GF-D8 (cell line): ENCODE results near the gene QSOX1.

Source experiments
- DNase-seq: peaks from one replicate; lab custom pipeline; 2025; lab: John Stamatoyannopoulos, UW

QSOX1 gene

DNA sequence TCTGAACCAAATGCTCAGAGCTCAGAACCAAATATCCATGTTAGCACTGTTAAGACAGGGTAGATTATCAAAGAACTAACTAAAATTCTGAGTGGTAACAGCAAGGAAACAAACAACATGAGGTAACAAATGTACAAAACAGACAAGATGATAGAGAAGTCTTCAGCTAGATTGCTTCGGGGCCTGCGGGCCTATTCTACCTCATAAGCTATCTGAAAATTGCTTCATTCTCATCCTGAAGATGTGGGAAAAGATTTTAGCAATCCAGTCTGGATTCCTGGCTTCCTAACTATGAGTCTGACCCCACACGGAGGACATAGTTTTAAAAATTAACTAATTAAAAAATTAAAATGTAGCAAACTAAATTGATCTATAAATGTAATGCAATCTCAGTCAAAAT lies 9.2 kb upstream of the QSOX1 start:
- DNase-seq = no peak

GRCh38 chr1:180150982-180151381 lies 3.7 kb upstream of the QSOX1 start:
- peak; percentile 42 for DNase-seq

DNA sequence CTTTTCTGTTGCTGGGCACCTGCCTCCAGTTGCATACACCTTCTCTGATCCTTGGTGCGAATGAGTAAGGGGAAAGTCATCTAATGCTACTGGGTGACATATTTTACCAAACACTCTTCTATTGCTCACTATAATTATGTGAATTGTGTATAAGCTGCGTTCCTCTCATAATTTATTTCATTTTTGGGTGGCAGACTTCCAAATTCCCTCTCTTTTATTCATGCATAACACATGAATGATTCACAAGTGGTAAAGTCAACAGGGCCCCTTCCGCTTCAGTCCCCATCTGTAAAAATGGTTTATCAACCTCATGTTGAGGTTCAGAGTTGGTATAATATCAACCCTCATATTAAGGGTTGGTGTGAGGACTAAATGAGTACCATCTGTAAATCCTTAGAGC lies 3.2 kb upstream of the QSOX1 start:
- no peak for DNase-seq

DNA sequence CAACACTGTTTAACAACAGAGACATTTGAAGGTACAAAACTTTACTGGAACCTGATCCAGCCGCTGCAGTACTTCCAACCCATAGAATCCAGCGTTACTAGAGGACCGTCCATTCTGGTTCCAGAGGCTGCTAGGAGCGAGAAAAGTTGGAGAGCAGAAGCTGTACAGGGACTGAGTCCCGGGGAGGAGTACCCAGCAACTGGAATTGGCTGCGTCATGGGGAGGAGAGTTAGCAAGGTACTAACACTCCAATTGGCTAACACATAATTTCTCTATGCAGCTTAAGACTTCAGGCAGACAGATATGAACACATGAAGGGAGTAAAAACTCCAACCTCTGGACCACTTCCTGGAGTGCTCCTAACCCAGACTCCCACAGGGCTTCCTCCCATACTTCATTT lies 2.1 kb upstream of the QSOX1 start:
- no peak for DNase-seq

DNA sequence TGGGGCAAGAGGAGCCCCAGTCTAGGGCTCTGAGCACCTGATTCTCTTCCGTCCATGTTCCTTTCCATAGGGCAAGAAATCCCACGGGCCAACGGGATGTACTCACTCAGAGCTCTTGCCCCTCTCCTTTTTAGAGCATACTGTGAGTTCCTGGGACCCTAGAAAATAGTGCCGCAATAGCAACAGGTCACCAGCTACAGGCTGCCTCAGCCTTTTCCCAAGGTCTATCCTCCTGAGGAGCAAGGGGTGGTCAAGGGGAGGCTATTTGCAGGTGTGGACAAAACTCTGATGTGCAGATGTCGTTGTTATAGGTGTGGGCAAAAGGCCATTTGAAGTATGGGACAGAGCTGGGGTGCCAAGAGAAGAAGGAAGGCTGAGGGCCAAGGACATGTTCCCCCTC lies 1.6 kb upstream of the QSOX1 start:
- DNase-seq = no peak

DNA sequence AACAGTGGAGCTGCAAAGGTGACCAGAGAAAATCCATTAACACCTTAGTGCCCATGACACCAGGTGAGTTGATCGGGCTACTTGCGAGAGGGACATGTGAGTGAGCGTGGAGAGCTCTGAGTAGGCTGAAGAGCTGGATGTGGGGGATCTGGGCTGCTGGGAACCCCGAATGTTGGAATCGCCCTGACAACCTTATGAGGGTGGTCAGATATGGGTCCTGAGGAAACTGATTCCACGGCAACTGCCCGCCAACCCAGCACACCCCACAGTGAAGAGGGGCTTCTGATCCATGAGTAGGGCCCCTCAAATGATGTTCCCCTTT lies 705 bp upstream of the QSOX1 start:
- no peak for DNase-seq

DNA sequence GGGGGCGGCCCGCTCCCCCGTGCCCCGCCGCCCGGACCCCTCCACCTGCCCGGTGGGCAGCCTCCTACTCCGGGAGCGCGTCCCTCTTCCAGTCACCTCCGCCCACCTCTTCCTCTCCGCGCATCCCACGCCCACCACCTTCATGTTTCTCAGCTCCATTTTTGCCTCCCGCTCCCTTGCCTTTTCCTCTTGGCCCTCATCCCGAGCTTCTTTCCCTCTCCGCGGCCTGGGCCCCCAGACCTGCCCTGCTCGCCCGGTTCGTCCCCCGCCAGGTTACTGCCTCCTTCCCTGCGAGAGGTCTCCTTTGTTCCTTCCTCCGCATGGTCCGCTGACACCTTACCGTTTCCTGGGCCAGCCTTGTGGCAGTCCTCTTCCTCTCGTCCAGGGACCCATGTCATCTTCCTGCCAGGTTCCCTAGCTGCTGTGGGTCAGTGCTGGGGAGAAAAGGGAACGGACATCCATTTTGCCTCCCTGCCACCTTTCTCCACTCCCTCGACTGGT lies 563 bp downstream of the QSOX1 start:
- no peak for DNase-seq

- DNase-seq = peak; percentile 71
These were observed 1.5 kb downstream of the QSOX1 start for GRCh38 chr1:180156201-180156600.

GRCh38 chr1:180156631-180157091 lies 2.0 kb downstream of the QSOX1 start:
- DNase-seq = peak; percentile 71

- no peak for DNase-seq
These were observed 2.4 kb downstream of the QSOX1 start for GRCh38 chr1:180157108-180157507.

- DNase-seq = no peak
These were observed 2.9 kb downstream of the QSOX1 start for GRCh38 chr1:180157576-180158057.

- DNase-seq = no peak
These were observed 3.8 kb downstream of the QSOX1 start for GRCh38 chr1:180158149-180159147.

DNA sequence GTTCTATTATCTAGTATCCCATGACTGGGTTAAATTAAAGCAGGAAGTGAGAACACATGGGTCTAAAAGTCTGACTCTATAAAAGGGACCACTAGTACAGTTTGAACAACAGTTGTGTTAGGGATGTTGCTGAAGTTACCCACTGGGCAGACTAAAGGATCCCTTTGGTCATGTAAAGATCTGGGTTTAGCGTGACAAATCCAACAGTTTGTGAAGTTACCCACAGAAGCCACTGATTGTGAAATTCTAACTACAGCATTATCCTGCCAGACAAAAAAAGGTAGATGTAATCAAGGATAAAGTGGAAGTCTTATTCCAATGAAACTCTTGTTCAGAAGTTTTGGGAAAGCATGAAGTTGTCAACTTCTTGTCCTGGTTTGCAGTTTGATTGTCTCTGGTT lies 5.7 kb downstream of the QSOX1 start:
- peak; percentile 22 for DNase-seq

DNA sequence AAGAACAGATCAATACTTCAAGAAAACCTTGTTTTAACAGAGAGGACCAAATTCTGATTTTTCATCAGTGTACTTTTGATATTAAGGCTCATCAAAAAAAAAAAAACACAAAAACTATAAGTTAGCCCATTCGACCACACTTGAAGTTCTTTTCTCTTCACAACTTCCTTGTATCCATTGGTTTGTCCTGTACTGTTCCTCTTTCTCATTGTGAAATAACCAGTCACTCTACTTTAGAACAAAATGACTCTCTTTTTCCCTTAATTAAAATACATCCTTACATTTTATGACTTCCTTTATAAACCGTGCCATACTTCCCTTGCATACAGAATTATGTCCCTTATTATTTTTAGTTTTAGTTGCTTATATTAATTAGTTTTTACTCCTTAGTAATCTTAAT lies 8.4 kb downstream of the QSOX1 start:
- DNase-seq = peak; percentile 75

GRCh38 chr1:180165096-180165495 lies 10.4 kb downstream of the QSOX1 start:
- DNase-seq = no peak

GRCh38 chr1:180165509-180166435 lies 11.1 kb downstream of the QSOX1 start:
- no peak for DNase-seq

GRCh38 chr1:180166436-180166800 lies 11.7 kb downstream of the QSOX1 start:
- DNase-seq = no peak

- DNase-seq = no peak
These were observed 12.5 kb downstream of the QSOX1 start for GRCh38 chr1:180167021-180167701.

GRCh38 chr1:180167721-180168467 lies 13.2 kb downstream of the QSOX1 start:
- DNase-seq = no peak

- no peak for DNase-seq
These were observed 14.3 kb downstream of the QSOX1 start for GRCh38 chr1:180168786-180169639.
